GM19023 (cell line): ENCODE data around the gene UNC13B.
"Not testable (repeated sequence)": the region's sequence is repeated elsewhere in the genome, so short reads cannot be mapped to it uniquely, and the experiment has no call there.

ENCODE experiments used
- ATAC-seq: cut with Tn5 transposase; IDR thresholded peaks from one replicate; pipeline ENCODE4 v1.9.1; 2021; ENCODE audit warnings: mild to moderate bottlenecking, moderate library complexity; ENCODE audit not compliant: unreplicated experiment

UNC13B gene

DNA sequence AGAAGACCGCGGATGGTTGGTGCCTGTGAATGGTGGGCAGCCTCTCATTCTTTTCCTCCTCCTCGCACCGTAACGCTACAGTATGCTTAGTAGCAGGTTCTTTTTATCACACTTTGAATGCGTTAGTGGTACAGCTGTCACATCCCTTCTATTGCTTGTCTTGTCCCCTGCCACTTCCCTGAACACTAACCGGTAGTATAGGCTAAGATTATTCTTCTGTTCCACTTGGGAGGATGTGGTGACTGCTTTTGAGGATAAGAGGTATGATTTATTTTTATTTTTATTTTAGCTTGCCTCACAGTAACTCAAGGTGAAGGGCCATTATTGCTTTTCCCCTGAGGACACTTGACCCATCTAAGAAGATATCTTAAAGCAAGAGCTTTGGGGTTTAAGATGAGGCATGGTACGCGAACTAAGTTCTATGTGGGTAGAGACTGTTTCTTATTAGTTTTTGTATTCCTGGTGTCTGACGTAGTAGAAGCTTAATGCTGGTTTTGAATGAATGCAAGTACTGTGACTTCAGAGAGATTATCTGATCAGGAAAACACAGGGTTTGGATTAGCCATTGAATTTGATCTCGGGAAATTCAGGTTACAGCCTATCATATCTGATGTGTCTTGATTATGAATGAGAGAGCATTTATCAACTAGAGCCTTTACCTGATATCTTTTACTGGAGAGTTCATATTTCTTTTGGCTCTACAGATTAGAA is 951 bp downstream of the UNC13B start:
- ATAC-seq, result no peak

DNA sequence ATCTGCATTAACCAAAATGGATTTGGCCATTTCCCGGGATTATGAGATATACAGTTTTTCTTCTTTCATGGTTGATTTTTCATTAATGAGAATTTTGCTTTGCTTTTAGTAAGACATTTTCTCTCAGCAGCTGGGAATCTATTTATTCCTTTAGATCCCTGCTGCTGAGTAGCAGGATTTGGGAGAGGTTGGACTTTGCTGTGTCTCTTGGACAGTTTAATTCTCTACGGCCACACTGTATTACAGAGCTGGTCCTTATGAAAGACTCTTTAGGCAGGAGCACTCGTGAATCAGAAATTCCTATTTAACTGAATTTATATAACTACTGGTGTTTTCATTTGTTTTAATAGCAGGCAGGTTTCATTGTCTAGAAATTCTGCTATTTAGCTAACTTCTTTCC is 1.6 kb downstream of the UNC13B start:
- ATAC-seq, result no peak

- ATAC-seq, result no peak
Measured at GRCh38 chr9:35164711-35165110, 2.9 kb downstream of the UNC13B start.

GRCh38 chr9:35167429-35167828 is 5.6 kb downstream of the UNC13B start:
- ATAC-seq, result not testable (repeated sequence)

- no peak for ATAC-seq
Measured at GRCh38 chr9:35168963-35169362, 7.2 kb downstream of the UNC13B start.

DNA sequence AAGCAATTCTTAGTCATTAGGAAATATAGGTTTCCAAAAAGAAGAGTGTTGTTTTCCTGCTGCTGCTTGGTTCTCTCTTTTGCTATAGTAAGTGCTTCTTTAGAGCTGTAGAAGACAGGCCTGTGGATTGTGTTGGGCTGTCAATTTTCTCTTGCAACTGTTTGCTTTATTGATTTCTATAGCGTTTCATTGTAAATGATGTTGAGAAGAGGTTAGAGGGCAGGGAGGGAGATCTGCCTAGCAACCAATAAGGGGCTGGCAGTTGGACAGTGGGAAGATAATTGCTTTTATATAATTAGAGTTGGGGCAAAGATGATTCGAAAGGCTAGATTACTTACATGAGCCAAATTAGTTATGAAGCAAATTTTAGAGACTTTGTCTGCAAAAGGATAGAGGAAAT is 11.1 kb downstream of the UNC13B start:
- no peak for ATAC-seq

DNA sequence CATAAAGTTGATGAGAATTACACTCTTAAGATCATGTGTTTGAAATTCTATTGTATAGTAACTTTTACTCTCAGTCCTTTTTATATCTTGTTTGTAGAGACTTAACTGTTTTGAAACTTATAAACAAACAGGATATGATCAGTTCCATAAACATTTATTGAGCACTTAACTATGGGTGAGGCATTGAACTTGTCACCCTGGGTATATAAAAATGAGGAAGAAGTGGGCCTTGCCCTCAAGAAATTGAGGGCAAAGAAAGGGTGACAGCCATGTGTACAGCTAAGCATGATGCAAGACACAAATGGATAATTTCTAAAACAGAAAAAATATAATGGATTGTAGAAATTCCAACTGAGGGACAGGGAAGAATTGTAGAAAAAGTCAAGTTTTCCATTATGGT is 15.7 kb downstream of the UNC13B start:
- ATAC-seq, result no peak

- ATAC-seq, result no peak
Measured at GRCh38 chr9:35179347-35180280, 17.8 kb downstream of the UNC13B start.

GRCh38 chr9:35180801-35181200 is 19.0 kb downstream of the UNC13B start:
- no peak for ATAC-seq

- ATAC-seq, result not testable (repeated sequence)
Measured at GRCh38 chr9:35182401-35182800, 20.6 kb downstream of the UNC13B start.

DNA sequence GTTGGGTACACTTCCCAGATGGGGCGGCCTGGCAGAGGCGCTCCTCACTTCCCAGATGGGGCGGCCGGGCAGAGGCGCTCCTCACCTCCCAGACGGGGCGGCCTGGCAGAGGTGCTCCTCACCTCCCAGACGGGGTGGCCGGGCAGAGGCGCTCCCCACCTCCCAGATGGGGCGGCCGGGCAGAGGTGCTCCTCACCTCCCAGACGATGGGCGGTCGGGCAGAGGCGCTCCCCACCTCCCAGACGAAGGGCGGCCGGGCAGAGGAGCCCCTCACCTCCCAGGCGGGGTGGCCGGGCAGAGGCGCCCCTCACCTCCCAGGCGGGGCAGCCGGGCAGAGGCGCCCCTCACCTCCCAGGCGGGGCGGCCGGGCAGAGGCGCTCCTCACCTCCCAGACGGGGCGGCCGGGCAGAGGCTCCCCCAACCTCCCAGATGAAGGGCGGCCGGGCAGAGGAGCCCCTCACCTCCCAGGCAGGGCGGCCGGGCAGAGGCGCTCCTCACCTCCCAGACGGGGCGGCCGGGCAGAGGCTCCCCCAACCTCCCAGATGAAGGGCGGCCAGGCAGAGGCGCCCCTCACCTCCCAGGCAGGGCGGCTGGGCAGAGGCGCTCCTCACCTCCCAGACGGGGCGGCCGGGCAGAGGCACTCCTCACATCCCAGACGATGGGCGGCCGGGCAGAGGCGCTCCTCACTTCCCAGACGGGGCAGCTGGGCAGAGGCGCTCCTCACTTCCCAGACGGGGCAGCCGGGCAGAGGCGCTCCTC is 21.4 kb downstream of the UNC13B start:
- not testable (repeated sequence) for ATAC-seq

DNA sequence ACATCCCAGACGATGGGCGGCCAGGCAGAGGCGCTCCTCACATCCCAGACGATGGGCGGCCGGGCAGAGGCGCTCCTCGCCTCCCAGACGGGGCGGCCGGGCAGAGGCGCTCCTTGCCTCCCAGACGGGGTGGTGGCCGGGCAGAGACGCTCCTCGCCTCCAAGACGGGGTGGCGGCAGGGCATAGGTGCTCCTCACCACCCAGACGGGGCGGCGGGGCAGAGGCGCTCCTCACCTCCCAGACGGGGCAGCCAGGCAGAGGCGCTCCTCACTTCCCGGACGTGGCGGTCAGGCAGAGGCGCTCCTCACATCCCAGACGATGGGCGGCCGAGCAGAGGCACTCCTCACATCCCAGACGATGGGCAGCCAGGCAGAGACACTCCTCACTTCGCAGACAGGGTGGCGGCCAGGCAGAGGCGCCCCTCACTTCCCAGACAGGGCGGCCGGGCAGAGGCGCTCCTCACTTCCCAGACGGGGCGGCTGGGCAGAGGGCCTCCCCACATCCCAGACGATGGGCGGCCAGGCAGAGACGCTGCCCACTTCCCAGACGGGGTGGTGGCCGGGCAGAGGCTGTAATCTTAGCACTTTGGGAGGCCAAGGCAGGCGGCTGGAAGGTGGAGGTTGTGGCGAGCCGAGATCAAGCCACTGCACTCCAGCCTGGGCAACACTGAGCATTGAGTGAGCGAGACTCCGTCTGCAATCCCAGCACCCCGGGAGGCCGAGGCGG is 22.1 kb downstream of the UNC13B start:
- not testable (repeated sequence) for ATAC-seq

DNA sequence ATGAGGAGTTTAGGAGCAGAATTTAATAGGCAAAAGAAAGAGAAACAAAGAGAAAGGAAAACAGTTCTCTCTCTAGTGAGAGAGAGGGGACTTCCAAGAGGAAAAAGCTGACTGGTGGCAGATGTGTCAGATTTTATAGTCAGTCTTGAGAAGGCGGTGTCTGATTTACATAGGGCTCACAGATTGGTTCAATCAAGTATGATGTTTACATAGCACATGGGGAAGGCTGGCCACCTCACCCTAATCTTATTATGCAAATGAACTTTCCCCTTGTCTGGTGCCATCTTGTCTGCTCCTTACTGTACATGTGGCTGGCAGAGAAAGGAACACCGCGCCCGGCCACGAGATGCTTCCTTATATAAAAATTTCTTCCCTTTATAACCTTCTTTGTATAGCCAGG is 24.7 kb downstream of the UNC13B start:
- no peak for ATAC-seq

DNA sequence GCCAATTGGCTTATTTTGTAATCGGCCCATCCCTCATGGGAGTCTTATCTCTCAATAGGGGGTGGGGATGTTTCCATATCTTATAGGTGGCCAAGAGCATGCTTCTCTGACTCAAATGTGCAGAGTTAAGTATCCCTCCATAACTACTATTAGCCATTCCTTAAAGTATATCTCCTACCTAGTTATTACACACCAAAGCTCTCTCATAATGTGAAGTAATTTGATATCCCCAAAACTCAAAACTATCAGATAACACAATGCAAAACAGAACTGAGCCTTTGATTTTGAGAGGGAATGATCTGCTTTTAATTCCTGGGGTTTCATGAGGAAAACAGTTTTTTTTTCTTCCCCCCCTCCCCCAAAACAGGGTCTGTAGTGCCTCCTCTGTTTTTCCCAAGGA is 28.4 kb downstream of the UNC13B start:
- ATAC-seq, result no peak

- ATAC-seq, result no peak
Measured at GRCh38 chr9:35191105-35191504, 29.3 kb downstream of the UNC13B start.

DNA sequence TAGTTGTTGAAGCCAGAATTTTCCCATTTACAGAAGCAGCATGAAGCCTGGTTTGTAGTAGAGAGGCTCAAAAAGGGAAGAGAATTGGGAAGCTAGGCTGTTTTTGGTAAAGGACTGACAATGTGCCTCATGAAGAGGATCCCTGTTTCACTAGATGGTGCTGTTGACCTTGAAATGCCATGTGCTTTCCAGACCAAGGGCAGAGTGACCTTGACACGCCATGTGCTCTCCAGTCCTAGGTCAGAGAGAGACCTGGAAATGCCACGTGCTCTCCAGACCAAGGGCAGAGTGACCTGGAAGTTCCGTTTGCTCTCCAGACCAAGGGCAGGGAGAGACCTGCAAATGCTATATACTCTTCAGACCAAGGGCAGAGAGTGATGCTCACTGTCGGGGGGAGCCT is 32.0 kb downstream of the UNC13B start:
- ATAC-seq, result no peak

GRCh38 chr9:35195683-35196082 is 33.9 kb downstream of the UNC13B start:
- no peak for ATAC-seq

DNA sequence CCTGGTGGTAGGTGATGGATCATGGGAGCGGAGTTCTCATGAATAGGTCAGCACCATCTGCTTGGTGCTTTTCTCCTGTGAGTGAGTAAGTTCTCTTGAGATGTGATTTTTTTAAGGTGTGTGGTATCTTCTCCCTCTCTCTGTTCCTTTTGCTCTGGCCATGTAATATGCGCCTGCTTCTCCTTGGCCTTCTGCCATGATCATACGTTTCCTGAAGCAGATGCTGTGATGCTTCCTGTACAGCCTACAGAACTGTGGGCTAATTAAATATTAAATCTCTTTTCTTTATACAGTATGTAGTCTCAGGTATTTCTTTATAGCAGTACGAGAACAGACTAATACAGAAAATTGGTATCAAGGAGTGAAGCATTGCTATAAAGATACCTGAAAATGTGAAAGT is 36.4 kb downstream of the UNC13B start:
- no peak for ATAC-seq

- ATAC-seq, result no peak
Measured at GRCh38 chr9:35203528-35203927, 41.7 kb downstream of the UNC13B start.

DNA sequence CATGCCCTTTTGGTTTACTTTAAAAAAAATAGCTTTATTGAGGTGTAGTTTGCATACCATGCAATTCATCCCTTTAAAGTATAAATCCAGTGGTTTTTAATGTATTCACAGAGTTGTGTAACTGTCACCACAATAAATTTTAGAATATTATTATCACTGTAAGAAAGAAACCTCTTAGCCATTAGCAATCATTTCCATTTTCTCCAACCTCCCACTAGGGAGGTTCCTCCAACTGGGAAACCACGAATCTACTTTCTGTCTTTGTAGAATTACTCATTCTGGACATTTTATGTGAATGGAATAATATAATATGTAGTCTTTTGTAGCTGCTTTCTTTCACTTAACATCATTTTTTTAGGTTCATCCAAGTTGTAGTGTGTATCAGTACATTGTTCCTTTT is 43.5 kb downstream of the UNC13B start:
- ATAC-seq, result no peak

- no peak for ATAC-seq
Measured at GRCh38 chr9:35211854-35212253, 50.0 kb downstream of the UNC13B start.
